Common myeloid progenitor, CD34-positive (primary cell): Measurements from ENCODE around the gene AP1M1.

Source experiments
- CTCF ChIA-PET: fragments of 350-600 bp; sonication (Branson Sonifier 250); formaldehyde crosslinking; loops from one replicate; lab custom pipeline; 2021; ENCODE audit warnings: antibody characterized with exemption; lab: Charles Lee
- POLR2A ChIA-PET: fragments of 350-600 bp; sonication (Branson Sonifier 250); formaldehyde crosslinking; loops from one replicate; lab custom pipeline; 2021; ENCODE audit warnings: antibody characterized with exemption; lab: Charles Lee
- DNase-seq, 3 donors: peaks; one replicate each; pipeline versions ENCODE4 v3.0.0 to v3.0.0-alpha.2; 2013
- H3K27ac ChIP-seq, 2 experiments: 1 replicate in 1 of 2; 2 replicates in 1 of 2; pipeline ENCODE4 v1.7.0; 2013; ENCODE audit warnings: inconsistent platforms in 2 of 2, low read length in 2 of 2, mild to moderate bottlenecking in 2 of 2, low read depth in 1 of 2, moderate library complexity in 1 of 2; ENCODE audit not compliant: severe bottlenecking in 2 of 2, insufficient read depth in 1 of 2, poor library complexity in 1 of 2
- H3K27me3 ChIP-seq, 5 experiments: replicated peaks in 2 of 5; 1 replicate in 3 of 5; 2 replicates in 2 of 5; pipeline versions ENCODE4 v1.6.1 to v1.7.0; 2013; ENCODE audit warnings: low read length in 4 of 5, mild to moderate bottlenecking in 2 of 5, moderate library complexity in 2 of 5, inconsistent platforms in 1 of 5; ENCODE audit not compliant: insufficient read depth in 5 of 5, control insufficient read depth in 4 of 5
- H3K36me3 ChIP-seq, 4 experiments: 1 replicate in 2 of 4; 2 replicates in 2 of 4; pipeline versions ENCODE4 v1.6.1 to v1.7.0; 2013; ENCODE audit warnings: low read length in 3 of 4, control low read depth in 1 of 4, mild to moderate bottlenecking in 1 of 4; ENCODE audit not compliant: control insufficient read depth in 4 of 4, insufficient read depth in 4 of 4
- H3K4me1 ChIP-seq, 4 experiments: 1 replicate in 3 of 4; 2 replicates in 1 of 4; pipeline versions ENCODE4 v1.6.1 to v1.7.1; 2013; ENCODE audit warnings: low read length in 3 of 4, mild to moderate bottlenecking in 3 of 4, control low read depth in 1 of 4, inconsistent platforms in 1 of 4, moderate library complexity in 1 of 4; ENCODE audit not compliant: control insufficient read depth in 4 of 4, insufficient read depth in 4 of 4; ENCODE audit errors: control extremely low read depth in 1 of 4
- H3K4me3 ChIP-seq, 7 experiments: 1 replicate in 4 of 7; 2 replicates in 3 of 7; pipeline versions ENCODE4 v1.5.1 to v1.7.0; 2013; ENCODE audit warnings: mild to moderate bottlenecking in 7 of 7, low read length in 6 of 7, moderate library complexity in 6 of 7, inconsistent platforms in 2 of 7, low read depth in 2 of 7, control low read depth in 1 of 7; ENCODE audit not compliant: insufficient read depth in 4 of 7, control insufficient read depth in 1 of 7; ENCODE audit errors: extremely low read depth in 1 of 7
- H3K9me3 ChIP-seq, 5 experiments: 1 replicate in 4 of 5; 2 replicates in 1 of 5; pipeline versions ENCODE4 v1.6.1 to v1.7.1; 2013; ENCODE audit warnings: low read length in 4 of 5, mild to moderate bottlenecking in 2 of 5, inconsistent platforms in 1 of 5, low read depth in 1 of 5, moderate library complexity in 1 of 5; ENCODE audit not compliant: control insufficient read depth in 4 of 5, insufficient read depth in 2 of 5; ENCODE audit errors: control extremely low read depth in 1 of 5
- WGBS: methylation state at CpG from one replicate; pipeline ENCODE4 v1.1.5; 2013; ENCODE audit not compliant: insufficient coverage; 5-methylcytosine and 5-hydroxymethylcytosine counted together

AP1M1 gene

DNA sequence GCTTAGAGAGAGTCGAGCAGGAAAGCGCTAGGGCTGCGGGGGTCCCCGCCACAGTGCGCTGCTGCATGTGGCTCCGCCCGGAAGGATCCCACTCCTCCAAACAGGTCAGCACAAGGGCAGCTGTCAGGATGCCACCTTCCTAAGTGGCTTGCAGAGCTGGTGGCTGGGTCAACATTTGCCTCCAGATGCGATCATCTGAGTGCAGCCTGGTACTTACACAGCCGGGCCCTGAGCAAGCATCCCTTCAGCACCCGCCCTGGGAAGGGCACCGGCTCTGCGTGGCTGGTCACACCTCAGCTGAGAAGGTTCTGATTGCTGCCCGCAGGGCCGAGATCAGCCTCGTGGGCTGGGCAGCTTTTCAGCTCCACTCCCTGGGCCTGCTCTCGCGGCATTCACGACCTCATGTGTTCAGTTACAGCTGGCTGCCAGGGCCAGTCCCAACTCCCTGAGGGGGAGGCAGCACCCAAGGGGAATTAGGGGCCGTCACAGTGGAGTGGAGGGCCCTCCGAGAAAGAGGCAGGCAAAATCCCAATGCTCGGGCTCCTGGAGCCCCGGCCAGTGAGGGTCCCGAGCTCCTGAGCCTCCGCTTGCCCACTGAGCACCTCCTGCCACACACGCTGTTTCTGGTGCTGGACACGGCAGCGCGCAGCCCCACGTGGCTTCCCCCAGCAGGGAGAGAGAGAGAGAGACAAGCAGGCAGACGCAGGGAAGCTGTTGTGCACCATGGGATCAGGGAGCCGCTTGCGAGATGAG lies 26.8 kb downstream of the AP1M1 start:
- H3K4me1 ChIP-seq: no peaks in the 10 kb centered on the region
- POLR2A ChIA-PET: interaction anchor here (1.2 kb wide), 1 partner anchor 18 kb away, joined by 4 read pairs; no protein-coding TSS in a partner anchor
- CTCF ChIA-PET: interaction anchor here (0.5 kb wide), 1 partner anchor 267 kb away, joined by 3 read pairs; no protein-coding TSS in a partner anchor
- H3K36me3 ChIP-seq: peaks cover 19 to 94% (median 68%) of the 10 kb centered on the region in 4 experiments
- no peak for DNase-seq
- H3K27me3 ChIP-seq: no peaks in the 10 kb centered on the region
- 97% methylated on average over 28 of the region's 32 CpGs for WGBS
- peaks cover 7 to 31% (median 24%) of the 10 kb centered on the region in 5 experiments for H3K9me3 ChIP-seq
- no peak overlapping the region for H3K27ac ChIP-seq
- no peak overlapping the region for H3K4me3 ChIP-seq

DNA sequence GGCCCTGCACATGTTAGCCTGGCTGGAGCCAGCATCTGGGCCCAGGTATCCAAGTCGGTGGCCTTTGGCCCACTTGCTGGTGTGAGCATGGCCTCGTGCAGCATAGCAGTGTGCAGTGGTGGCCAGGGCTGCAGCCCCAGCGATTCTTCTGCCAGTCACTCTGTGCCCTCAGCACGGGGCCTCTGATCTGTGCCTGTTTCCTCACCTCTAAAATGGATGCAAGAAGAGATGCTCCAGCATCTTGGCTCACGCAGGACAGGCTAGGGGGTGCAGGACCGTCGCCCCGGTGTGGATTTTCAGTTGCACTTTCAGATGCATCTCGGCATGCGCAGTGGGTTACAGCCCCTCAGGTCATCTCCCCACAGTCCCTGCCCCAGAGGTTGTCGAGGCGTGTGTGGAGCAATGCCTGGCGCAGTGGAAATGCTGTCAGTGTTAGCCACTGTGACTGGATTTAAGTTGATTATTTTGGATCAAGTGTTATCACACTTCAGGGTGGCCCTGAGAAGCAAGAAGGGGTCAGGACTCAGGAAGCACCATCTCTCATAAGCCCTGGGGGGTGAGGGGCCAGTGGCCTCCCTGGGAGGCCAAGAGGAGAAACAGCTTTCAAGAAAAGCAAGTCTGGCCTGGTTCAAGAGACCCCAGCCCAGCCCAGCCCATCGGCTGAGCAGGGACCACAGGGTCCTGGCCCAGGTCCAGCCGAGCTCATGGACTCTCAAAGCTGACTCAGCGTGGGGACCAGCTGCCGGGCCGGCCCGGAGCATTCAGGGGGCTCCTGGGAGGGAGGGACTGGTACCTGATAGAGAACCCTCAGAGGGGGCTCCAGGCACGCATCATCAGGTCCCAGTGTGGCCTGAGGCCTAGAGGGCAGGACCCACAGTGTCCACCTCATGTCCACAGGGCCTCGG lies 27.8 kb downstream of the AP1M1 start:
- ChIA-PET POLR2A (interaction anchor here (1.2 kb wide), 1 partner anchor 19 kb away, joined by 4 read pairs; no protein-coding TSS in a partner anchor), CTCF (no interaction called here)
- no peaks in the 10 kb centered on the region for H3K27me3 ChIP-seq
- H3K36me3 ChIP-seq: peaks cover 18 to 93% (median 66%) of the 10 kb centered on the region in 4 experiments
- no peak overlapping the region for H3K27ac ChIP-seq
- peaks cover 2 to 21% (median 16%) of the 10 kb centered on the region in 5 experiments for H3K9me3 ChIP-seq
- no peak for DNase-seq
- 97% methylated on average over 18 of the region's 21 CpGs for WGBS
- H3K4me3 ChIP-seq: no peak overlapping the region
- H3K4me1 ChIP-seq: peaks cover 0 to 2% (median 0%) of the 10 kb centered on the region in 4 experiments

DNA sequence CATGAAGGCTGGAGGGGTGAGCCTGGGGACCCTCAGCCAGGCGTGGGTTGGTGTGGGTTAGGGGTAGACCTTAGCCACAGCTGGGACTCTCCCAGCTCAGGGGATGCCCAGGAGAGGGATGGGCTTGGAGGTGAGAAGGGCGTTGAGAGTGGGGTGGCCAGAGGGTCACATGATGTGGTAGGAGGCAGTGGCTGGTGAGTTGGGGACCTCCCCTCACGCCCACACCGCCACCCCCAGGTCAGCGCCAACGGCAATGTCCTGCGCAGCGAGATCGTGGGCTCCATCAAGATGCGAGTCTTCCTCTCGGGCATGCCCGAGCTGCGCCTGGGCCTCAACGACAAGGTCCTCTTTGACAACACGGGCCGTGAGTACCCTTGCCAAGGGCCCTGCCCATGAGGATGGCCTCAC lies 28.5 kb downstream of the AP1M1 start:
- POLR2A ChIA-PET: no interaction called here
- peaks cover 2 to 14% (median 10%) of the 10 kb centered on the region in 5 experiments for H3K9me3 ChIP-seq
- peaks cover 20 to 93% (median 64%) of the 10 kb centered on the region in 4 experiments for H3K36me3 ChIP-seq
- no peak for DNase-seq
- H3K27me3 ChIP-seq: no peaks in the 10 kb centered on the region
- H3K4me3 ChIP-seq: no peak overlapping the region
- H3K27ac ChIP-seq: no peak overlapping the region
- peaks cover 0 to 2% (median 0%) of the 10 kb centered on the region in 4 experiments for H3K4me1 ChIP-seq
- CTCF ChIA-PET: no interaction called here
- WGBS: 97% methylated on average over 16 of the region's 16 CpGs

DNA sequence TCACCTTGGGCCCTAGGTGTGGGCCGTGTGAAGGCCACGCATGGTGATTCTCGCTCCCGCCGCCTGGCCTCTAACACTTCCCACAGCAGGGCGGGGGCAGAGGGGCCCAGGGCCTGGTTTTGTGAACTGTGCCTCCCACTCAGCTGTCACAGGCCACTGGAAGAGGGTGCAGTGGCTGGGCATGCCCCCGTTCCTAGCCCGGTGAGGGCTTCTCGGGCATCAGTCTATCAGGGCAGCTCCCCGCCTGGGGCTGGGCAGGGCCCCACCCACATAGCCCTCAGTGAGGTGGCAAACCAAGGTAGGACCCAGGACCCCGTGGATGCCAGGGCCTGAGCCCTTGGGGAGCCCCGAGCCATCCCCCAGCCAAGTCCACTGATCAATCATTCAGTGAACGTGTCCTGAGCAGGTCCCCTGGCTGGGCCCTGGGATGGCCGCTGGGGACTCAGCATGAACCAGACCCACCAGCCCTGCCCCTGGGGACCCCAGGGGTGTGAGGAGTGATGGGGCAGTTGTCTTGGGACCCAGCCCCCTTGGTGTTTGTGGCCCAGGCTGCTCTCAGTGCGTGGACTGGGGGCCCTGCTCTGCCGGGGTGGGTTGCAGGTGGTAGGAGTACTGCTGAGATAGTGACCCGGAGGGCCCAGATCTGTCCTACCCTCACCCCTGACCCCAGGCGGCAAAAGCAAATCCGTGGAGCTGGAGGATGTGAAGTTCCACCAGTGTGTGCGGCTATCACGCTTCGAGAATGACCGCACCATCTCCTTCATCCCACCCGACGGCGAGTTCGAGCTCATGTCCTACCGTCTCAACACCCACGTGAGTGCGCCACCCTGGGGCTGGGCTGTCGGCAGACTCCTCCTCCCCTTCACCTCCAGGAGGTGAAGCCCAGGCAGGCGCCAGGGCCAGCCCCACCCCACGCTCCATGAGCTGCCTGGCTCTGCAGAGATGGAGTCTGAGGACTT lies 29.4 kb downstream of the AP1M1 start:
- no peak for DNase-seq
- peaks cover 20 to 93% (median 64%) of the 10 kb centered on the region in 4 experiments for H3K36me3 ChIP-seq

DNA sequence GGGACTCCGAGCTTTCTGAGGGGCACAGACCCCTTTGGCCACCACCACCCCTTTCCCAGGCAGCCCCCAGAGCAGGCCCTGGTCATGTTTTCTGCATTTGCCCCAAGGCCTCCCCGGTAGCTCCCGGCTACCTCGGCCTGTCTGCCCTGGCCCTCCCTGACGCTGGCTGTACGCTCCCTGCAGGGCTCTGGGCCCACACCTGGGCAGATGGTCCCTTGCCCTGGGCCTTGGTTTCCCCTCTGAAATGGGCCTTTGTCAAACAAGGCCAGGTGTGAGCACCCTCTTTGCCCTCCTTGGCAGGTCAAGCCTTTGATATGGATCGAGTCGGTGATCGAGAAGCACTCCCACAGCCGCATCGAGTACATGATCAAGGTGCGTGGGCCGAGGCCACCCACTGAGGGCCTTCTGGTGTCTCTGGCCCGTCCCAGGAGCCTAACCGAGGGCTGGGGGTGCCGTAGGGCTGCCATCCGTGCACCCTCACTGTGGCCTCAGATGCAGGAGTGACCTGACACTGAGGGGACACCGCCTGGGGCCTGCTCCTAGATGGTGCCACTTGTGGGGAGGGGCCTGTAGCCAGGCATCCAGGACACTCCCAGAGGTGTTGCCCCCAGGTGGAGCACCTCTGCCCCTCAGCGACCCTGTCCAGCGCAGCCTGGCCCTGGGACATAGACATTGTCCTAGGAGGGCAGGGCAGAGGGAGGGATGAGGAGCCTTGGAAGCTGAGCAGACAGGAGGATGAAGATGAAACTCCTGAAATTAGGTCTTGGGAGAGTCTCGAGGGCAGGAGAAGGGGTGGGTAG lies 30.3 kb downstream of the AP1M1 start:
- no peak overlapping the region for H3K4me3 ChIP-seq
- peaks cover 0 to under 1% (median 0%) of the 10 kb centered on the region in 5 experiments for H3K9me3 ChIP-seq
- WGBS: 95% methylated on average over 19 of the region's 21 CpGs
- DNase-seq: no peak
- no peaks in the 10 kb centered on the region for H3K27me3 ChIP-seq
- no peak overlapping the region for H3K27ac ChIP-seq
- H3K4me1 ChIP-seq: peaks cover 0 to 2% (median 0%) of the 10 kb centered on the region in 4 experiments
- peaks cover 17 to 93% (median 67%) of the 10 kb centered on the region in 4 experiments for H3K36me3 ChIP-seq
- ChIA-PET CTCF (interaction anchor here (1.7 kb wide), 1 partner anchor 10 kb away, joined by 3 read pairs; no protein-coding TSS in a partner anchor), POLR2A (no interaction called here)

More for the DNA sequence above, 29.4 kb downstream of the AP1M1 start:
- no peaks in the 10 kb centered on the region for H3K27me3 ChIP-seq
- CTCF ChIA-PET: interaction anchor here (1.7 kb wide), 1 partner anchor 11 kb away, joined by 3 read pairs; no protein-coding TSS in a partner anchor
- no peak overlapping the region for H3K27ac ChIP-seq
- peaks cover 0 to 6% (median 6%) of the 10 kb centered on the region in 5 experiments for H3K9me3 ChIP-seq
- WGBS: 93% methylated on average over 29 of the region's 33 CpGs
- peaks cover 0 to 2% (median 0%) of the 10 kb centered on the region in 4 experiments for H3K4me1 ChIP-seq
- POLR2A ChIA-PET: no interaction called here
- no peak overlapping the region for H3K4me3 ChIP-seq
